Measurements from ENCODE around the gene ZFYVE28. TPM values are rescaled to one million over a fixed set of nuclear protein-coding genes. Genes with fewer than 3 reads are reported as not detected.
"Not testable (repeated sequence)": the region's sequence is repeated elsewhere in the genome, so short reads cannot be mapped to it uniquely, and the experiment has no call there.

ZFYVE28 gene
- total RNA-seq, 3 donors from 2014 or later: 32.4 to 56.4 (median 42.9) TPM

DNA sequence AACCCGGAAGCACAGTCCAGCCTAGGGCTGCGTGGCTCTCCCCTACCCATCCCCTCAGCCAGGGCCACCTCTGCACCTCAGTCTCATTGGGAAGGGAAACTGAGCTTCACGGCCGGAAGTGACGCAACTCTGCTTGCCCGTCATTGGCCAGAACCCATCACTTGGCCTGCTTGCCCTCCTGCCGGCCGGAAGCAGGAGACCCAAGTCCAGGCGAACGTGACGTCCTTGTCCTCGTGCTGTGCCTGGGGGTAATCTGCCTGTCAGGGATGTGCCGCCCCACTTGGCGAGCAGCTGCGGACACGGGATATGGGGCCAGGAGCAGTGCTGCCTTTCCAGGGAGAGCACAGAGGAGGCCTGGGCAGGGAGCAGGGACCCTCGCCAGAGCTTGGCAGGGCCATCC lies 31.2 kb downstream of the ZFYVE28 start:
- DNase-seq (peak in 1 of 3 donors; percentile 19), ATAC-seq (no peak)
- intact Hi-C loops (cut with DNase I, micrococcal nuclease): no loop called here
- no peaks in the 10 kb centered on the region for H3K36me3 ChIP-seq (ENCODE audit: low read depth)
- TF ChIP-seq, protein P1, sequence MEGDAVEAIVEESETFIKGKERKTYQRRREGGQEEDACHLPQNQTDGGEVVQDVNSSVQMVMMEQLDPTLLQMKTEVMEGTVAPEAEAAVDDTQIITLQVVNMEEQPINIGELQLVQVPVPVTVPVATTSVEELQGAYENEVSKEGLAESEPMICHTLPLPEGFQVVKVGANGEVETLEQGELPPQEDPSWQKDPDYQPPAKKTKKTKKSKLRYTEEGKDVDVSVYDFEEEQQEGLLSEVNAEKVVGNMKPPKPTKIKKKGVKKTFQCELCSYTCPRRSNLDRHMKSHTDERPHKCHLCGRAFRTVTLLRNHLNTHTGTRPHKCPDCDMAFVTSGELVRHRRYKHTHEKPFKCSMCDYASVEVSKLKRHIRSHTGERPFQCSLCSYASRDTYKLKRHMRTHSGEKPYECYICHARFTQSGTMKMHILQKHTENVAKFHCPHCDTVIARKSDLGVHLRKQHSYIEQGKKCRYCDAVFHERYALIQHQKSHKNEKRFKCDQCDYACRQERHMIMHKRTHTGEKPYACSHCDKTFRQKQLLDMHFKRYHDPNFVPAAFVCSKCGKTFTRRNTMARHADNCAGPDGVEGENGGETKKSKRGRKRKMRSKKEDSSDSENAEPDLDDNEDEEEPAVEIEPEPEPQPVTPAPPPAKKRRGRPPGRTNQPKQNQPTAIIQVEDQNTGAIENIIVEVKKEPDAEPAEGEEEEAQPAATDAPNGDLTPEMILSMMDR (IDR thresholded peaks at IDR 0.05): no peak
- H3K9me3 ChIP-seq: no peaks in the 10 kb centered on the region
- no peak overlapping the region for H3K4me3 ChIP-seq
- H3K4me1 ChIP-seq (ENCODE audit: low read depth): peaks cover 5% of the 10 kb centered on the region

DNA sequence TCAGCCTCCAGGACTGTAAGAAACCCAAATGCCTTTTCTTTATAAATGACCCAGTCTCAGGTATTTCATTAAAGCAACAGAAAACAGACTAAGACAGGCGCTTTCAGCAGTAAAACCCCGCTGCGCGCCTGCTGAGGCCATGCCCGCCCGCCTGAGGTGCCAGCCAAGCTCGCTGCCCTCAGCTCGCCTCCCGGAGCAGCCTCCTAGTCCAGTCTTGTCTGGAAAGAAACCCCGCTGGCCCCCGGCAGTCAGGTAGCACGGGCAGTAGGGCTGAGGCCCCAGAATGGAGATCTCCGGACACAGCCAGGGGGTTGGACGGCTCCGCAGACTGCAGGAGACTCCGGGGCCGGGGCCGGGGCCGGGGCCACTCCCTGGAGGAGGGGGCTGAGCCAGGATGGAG lies 31.7 kb downstream of the ZFYVE28 start:
- ATAC-seq (no peak), DNase-seq (peak in 1 of 3 donors; percentile 40)
- intact Hi-C loops (cut with DNase I, micrococcal nuclease): no loop called here
- Histone ChIP-seq H3K4me3 (no peak overlapping the region), H3K9me3 (no peaks in the 10 kb centered on the region), H3K36me3 (ENCODE audit: low read depth) (no peaks in the 10 kb centered on the region), H3K4me1 (ENCODE audit: low read depth) (peaks cover 5% of the 10 kb centered on the region)
- TF ChIP-seq, protein P1 (IDR thresholded peaks at IDR 0.05): no peak

DNA sequence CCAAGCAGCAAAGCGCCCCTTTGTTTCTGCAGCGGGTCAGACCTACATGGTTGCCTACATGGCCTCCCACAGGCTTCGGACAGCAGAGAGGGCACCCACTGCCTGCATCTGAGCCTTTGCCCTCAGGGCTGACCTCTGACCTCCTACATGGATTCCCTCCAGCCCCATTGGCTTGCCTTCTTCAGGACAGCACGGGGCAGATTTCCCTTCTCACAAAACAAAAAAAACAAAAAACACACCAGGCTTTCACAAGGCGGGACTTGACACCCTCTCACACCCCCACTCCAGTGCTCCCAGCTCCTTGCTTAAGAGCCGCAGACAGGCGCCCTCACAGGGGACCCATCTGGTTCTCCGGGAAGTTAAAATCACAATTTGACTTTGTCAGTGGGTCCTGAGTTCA lies 32.9 kb downstream of the ZFYVE28 start:
- intact Hi-C loops (cut with DNase I, micrococcal nuclease): no loop called here
- Histone ChIP-seq H3K4me3 (no peak overlapping the region), H3K9me3 (no peaks in the 10 kb centered on the region), H3K36me3 (ENCODE audit: low read depth) (no peaks in the 10 kb centered on the region), H3K4me1 (ENCODE audit: low read depth) (peaks cover 5% of the 10 kb centered on the region)
- ATAC-seq (no peak), DNase-seq (peak in 1 of 3 donors; percentile 8)
- TF ChIP-seq, protein P1 (IDR thresholded peaks at IDR 0.05): no peak

DNA sequence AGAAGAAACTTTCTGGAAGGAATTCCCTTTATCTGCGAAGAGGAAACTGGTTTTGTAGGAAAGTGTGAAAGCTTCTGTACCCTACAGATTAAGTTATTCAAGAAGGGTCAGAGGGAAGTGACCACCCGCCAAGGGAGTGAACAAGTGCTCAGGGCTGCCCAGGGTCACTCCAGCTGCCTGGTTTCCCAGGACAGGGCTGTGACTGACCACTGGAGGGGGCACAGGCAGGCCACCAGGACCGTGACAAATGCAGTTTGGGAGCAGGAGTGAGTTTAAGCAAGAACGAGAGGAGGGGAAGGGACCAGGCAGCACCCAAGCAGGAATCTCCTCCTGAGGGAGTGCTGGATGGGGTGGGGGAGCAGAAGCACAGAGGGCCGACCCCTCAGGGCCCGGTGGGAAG lies 34.2 kb downstream of the ZFYVE28 start:
- Histone ChIP-seq H3K36me3 (ENCODE audit: low read depth) (no peaks in the 10 kb centered on the region), H3K4me1 (ENCODE audit: low read depth) (peaks cover 5% of the 10 kb centered on the region), H3K4me3 (no peak overlapping the region), H3K9me3 (no peaks in the 10 kb centered on the region)
- peak in 1 of 3 donors; percentile 15 for DNase-seq
- intact Hi-C loops (cut with DNase I, micrococcal nuclease): no loop called here
- TF ChIP-seq, protein P1 (IDR thresholded peaks at IDR 0.05): no peak
- ATAC-seq: no peak

DNA sequence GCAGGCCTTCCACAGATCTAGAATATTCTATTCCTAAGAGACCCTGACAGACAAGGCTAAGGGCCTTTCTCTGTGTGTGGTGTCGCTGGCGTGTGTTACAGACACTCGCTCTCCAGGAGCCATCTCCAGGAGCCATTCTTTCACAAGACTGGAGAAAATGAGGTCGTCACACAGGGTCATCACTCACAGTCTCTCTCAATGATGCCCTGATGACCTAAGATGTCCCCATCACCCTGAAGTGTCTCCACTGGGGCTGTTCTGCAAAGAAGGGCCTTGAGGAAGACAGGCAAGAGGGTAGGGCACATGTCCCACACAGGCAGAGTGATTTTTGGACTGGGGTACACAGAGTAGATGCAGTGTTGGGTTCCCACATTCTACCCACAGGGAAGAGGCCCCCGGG lies 34.7 kb downstream of the ZFYVE28 start:
- no peaks in the 10 kb centered on the region for H3K9me3 ChIP-seq
- TF ChIP-seq, protein P1 (IDR thresholded peaks at IDR 0.05): no peak
- intact Hi-C loops (cut with DNase I, micrococcal nuclease): no loop called here
- no peaks in the 10 kb centered on the region for H3K36me3 ChIP-seq (ENCODE audit: low read depth)
- no peak for ATAC-seq
- DNase-seq: no peak
- no peak overlapping the region for H3K4me3 ChIP-seq
- H3K4me1 ChIP-seq (ENCODE audit: low read depth): peaks cover 2% of the 10 kb centered on the region

DNA sequence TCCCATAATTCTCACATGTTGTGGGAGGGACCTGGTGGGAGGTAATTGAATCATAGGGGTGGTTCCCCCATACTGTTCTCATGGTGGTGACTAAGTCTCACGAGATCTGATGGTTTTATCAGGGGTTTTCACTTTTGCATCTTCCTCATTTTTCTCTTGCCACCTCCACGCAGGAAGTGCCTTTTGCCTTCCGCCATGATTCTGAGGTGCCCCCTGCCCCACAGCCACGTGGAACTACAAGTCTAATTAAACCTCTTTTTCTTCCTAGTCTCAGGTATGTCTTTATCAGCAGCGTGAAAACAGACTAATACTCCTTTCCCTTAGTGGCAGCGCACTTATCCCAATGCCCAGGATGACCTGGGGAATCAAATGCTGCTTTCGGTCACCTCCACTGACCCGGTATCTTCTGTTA lies 35.2 kb downstream of the ZFYVE28 start:
- H3K4me1 ChIP-seq (ENCODE audit: low read depth); DNase-seq; ATAC-seq; H3K9me3 ChIP-seq; H3K4me3 ChIP-seq; intact Hi-C loops (cut with DNase I, micrococcal nuclease); H3K36me3 ChIP-seq (ENCODE audit: low read depth): not testable (repeated sequence)

DNA sequence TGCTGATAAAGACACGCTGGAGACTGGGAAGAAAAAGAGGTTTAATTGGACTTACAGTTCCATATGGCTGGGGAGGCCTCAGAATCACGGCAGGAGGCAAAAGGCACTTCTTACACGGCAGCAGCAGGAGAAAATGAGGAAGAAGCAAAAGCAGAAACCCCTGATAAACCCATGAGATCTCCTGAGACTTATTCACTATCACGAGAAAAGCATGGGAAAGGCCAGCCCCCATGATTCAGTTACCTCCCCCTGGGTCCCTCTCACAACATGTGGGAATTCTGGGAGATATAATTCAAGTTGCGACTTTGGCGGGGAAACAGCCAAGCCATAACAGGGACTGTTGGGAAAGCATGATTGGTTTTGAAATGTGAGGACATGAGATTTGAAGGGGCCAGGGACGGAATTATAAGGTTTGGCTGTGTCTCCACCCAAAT lies 35.7 kb downstream of the ZFYVE28 start:
- H3K36me3 ChIP-seq (ENCODE audit: low read depth); H3K9me3 ChIP-seq; intact Hi-C loops (cut with DNase I, micrococcal nuclease); ATAC-seq; H3K4me3 ChIP-seq; H3K4me1 ChIP-seq (ENCODE audit: low read depth); DNase-seq: not testable (repeated sequence)

DNA sequence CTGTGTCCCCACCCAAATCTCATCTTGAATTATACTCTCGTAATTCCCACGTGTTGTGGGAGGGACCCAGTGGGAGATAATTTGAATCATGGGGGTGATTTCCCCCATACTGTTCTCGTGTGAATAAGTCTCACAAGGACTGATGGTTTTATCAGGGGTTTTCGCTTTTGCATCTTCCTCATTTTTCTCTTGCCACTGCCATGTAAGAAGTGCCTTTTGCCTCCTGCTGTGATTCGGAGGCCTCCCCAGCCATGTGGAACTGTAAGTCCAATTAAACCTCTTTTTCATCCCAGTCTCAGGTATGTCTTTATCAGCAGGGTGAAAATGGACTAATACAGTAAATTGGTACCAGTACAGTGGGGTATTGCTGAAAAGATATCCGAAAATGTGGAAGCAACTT lies 37.9 kb downstream of the ZFYVE28 start:
- ATAC-seq; H3K36me3 ChIP-seq (ENCODE audit: low read depth); intact Hi-C loops (cut with DNase I, micrococcal nuclease); H3K9me3 ChIP-seq; DNase-seq; H3K4me1 ChIP-seq (ENCODE audit: low read depth); H3K4me3 ChIP-seq: not testable (repeated sequence)

Measured in mucosa of descending colon (tissue), 3 donors.